HEK293 (cell line): ENCODE measurements around the gene EVC.

Experiments
- CTCF ChIA-PET: fragments of 350-600 bp; formaldehyde crosslinking; extraction: SDS; loops from one replicate; lab custom pipeline; 2021; ENCODE audit warnings: antibody characterized with exemption; lab: Yijun Ruan, JAX
- POLR2A ChIA-PET: fragments of 300-600 bp; formaldehyde crosslinking; extraction: SDS; loops from one replicate; lab custom pipeline; 2020; ENCODE audit warnings: antibody characterized with exemption, inconsistent platforms; lab: Yijun Ruan, JAX
- H3K27ac ChIP-seq: fragments of 200-500 bp; sonication (Bioruptor generic); 2 replicates; pipeline ENCODE4 v1.5.1; 2014; ENCODE audit warnings: low read depth, low read length, control low read depth, inconsistent platforms; ENCODE audit errors: extremely low read depth
- H3K36me3 ChIP-seq, 2 experiments: fragments of 200-500 bp in 1 of 2; sonication (Bioruptor generic) in 1 of 2; 1 replicate in 1 of 2; 2 replicates in 1 of 2; pipeline ENCODE4 v1.5.1; 2014 to 2017; ENCODE audit warnings: inconsistent platforms in 2 of 2, low read length in 2 of 2; ENCODE audit not compliant: control insufficient read depth in 2 of 2, insufficient read depth in 1 of 2
- H3K4me1 ChIP-seq: fragments of 200-500 bp; sonication (Bioruptor generic); 2 replicates; pipeline ENCODE4 v1.5.1; 2014; ENCODE audit warnings: mild to moderate bottlenecking, low read length, inconsistent platforms; ENCODE audit not compliant: control insufficient read depth, insufficient read depth
- H3K4me3 ChIP-seq: 2 replicates; pipeline ENCODE4 v1.5.1; 2011; ENCODE audit warnings: low read depth, mild to moderate bottlenecking, control low read depth, low read length, moderate library complexity
- H3K9me3 ChIP-seq: fragments of 200-500 bp; sonication (Bioruptor generic); 2 replicates; pipeline ENCODE4 v1.5.1; 2014; ENCODE audit warnings: low read depth, low read length, inconsistent platforms; ENCODE audit not compliant: control insufficient read depth, insufficient read depth
- CTCF ChIP-seq: fragments of 450-650 bp; formaldehyde crosslinking; IDR thresholded peaks from 2 replicates; pipeline ENCODE4 v1.5.1; 2016; ENCODE audit warnings: missing biosample characterization, missing genetic modification characterization
- GLIS1 ChIP-seq: fragments of 450-650 bp; formaldehyde crosslinking; IDR thresholded peaks from 2 replicates; pipeline ENCODE4 v1.5.1; 2016; ENCODE audit warnings: missing biosample characterization, missing genetic modification characterization
- GLIS2 ChIP-seq: fragments of 450-650 bp; formaldehyde crosslinking; IDR thresholded peaks from 2 replicates; pipeline ENCODE4 v1.5.1; 2016; ENCODE audit warnings: missing biosample characterization, missing genetic modification characterization
- OVOL3 ChIP-seq: fragments of 450-650 bp; formaldehyde crosslinking; IDR thresholded peaks from 2 replicates; pipeline ENCODE4 v1.5.1; 2016; ENCODE audit warnings: missing biosample characterization, missing genetic modification characterization
- PRDM10 ChIP-seq: fragments of 450-650 bp; formaldehyde crosslinking; IDR thresholded peaks from 2 replicates; pipeline ENCODE4 v1.5.1; 2016; ENCODE audit warnings: missing biosample characterization, missing genetic modification characterization
- ZBTB17 ChIP-seq: fragments of 450-650 bp; formaldehyde crosslinking; IDR thresholded peaks from 2 replicates; pipeline ENCODE4 v1.5.1; 2016; ENCODE audit warnings: missing biosample characterization, missing genetic modification characterization
- ZBTB20 ChIP-seq: fragments of 450-650 bp; formaldehyde crosslinking; IDR thresholded peaks from 2 replicates; pipeline ENCODE4 v1.5.1; 2016; ENCODE audit warnings: missing biosample characterization, missing genetic modification characterization
- ZBTB26 ChIP-seq: fragments of 450-650 bp; formaldehyde crosslinking; optimal IDR thresholded peaks from 2 replicates; pipeline ENCODE3; 2016; ENCODE audit warnings: missing biosample characterization, mild to moderate bottlenecking, missing genetic modification characterization
- ZBTB44 ChIP-seq: fragments of 450-650 bp; IDR thresholded peaks from 2 replicates; pipeline ENCODE4 v1.5.1; 2018; ENCODE audit warnings: missing biosample characterization, mild to moderate bottlenecking, missing genetic modification characterization
- ZIC2 ChIP-seq: fragments of 450-650 bp; formaldehyde crosslinking; IDR thresholded peaks from 2 replicates; pipeline ENCODE4 v1.5.1; 2016; ENCODE audit warnings: missing biosample characterization, missing genetic modification characterization
- ZNF311 ChIP-seq: fragments of 450-650 bp; formaldehyde crosslinking; IDR thresholded peaks from 2 replicates; pipeline ENCODE4 v1.5.1; 2017; ENCODE audit warnings: missing biosample characterization, missing genetic modification characterization, borderline replicate concordance
- ZNF335 ChIP-seq: fragments of 450-650 bp; formaldehyde crosslinking; conservative IDR thresholded peaks from 2 replicates; pipeline ENCODE4 v1.5.1; 2016; ENCODE audit warnings: missing biosample characterization, missing genetic modification characterization
- ZNF341 ChIP-seq: fragments of 450-650 bp; formaldehyde crosslinking; IDR thresholded peaks from 2 replicates; pipeline ENCODE4; 2016; ENCODE audit warnings: low read depth, missing biosample characterization, missing genetic modification characterization
- ZNF398 ChIP-seq: fragments of 450-650 bp; formaldehyde crosslinking; IDR thresholded peaks from 2 replicates; pipeline ENCODE4 v1.5.1; 2017; ENCODE audit warnings: missing biosample characterization, missing genetic modification characterization
- ZNF571 ChIP-seq: fragments of 450-650 bp; formaldehyde crosslinking; IDR thresholded peaks from 2 replicates; pipeline ENCODE4 v1.5.0; 2017; ENCODE audit warnings: missing biosample characterization, missing genetic modification characterization
- ZNF596 ChIP-seq: fragments of 450-650 bp; IDR thresholded peaks from 2 replicates; pipeline ENCODE4 v1.5.0; 2018; ENCODE audit warnings: missing biosample characterization, mild to moderate bottlenecking, missing genetic modification characterization, moderate library complexity
- ZNF600 ChIP-seq: fragments of 450-650 bp; formaldehyde crosslinking; IDR thresholded peaks from 2 replicates; pipeline ENCODE4 v1.5.1; 2016; ENCODE audit warnings: missing biosample characterization, missing genetic modification characterization
- ZNF843 ChIP-seq: fragments of 450-650 bp; formaldehyde crosslinking; IDR thresholded peaks from 2 replicates; pipeline ENCODE4 v1.5.1; 2016; ENCODE audit warnings: missing biosample characterization, missing genetic modification characterization

The EVC gene

GRCh38 chr4:5711479-5712184 lies 631 bp downstream of the EVC start:
- Histone ChIP-seq H3K27ac (peak overlapping the region; percentile 71; the same call in 1 of the 2 replicates), H3K9me3 (no peaks in the 10 kb centered on the region), H3K4me1 (no peaks in the 10 kb centered on the region), H3K36me3 (peaks cover 0 to 2% of the 10 kb centered on the region in 2 experiments; a peak in 1 of 3 replicates), H3K4me3 (peak overlapping the region; percentile 42)
- TF ChIP-seq GLIS2 (tag by site-specific recombination), result peak; percentile 26; the same call in 1 of the 2 replicates
- peak; percentile 89 for TF ChIP-seq ZNF335 (tag by site-specific recombination)
- no peak for TF ChIP-seq ZNF571 (tag by site-specific recombination)
- TF ChIP-seq ZBTB44 (tag by site-specific recombination), result no peak
- peak; percentile 23; the same call in 1 of the 2 replicates for TF ChIP-seq GLIS1 (tag by site-specific recombination)
- TF ChIP-seq ZBTB26, result peak; percentile 44
- 0 out of 2 replicates have a peak, but pooled peaks have one; percentile 34 for TF ChIP-seq ZBTB20 (tag by site-specific recombination)
- 0 out of 2 replicates have a peak, but pooled peaks have one; percentile 20 for TF ChIP-seq ZNF398 (tag by site-specific recombination)
- peak; percentile 78 for TF ChIP-seq ZBTB17 (tag by site-specific recombination)
- 0 out of 2 replicates have a peak, but pooled peaks have one; percentile 28 for TF ChIP-seq ZNF600 (tag by site-specific recombination)
- no peak for TF ChIP-seq ZNF843 (tag by site-specific recombination)
- TF ChIP-seq ZNF596 (tag by site-specific recombination), result no peak
- peak; percentile 33; the same call in 1 of the 2 replicates for TF ChIP-seq ZNF341
- no peak for TF ChIP-seq OVOL3 (tag by site-specific recombination)
- TF ChIP-seq CTCF (tag by site-specific recombination), result peak; percentile 30; the same call in 1 of the 2 replicates
- TF ChIP-seq ZNF311, result no peak
- 0 out of 2 replicates have a peak, but pooled peaks have one; percentile 11 for TF ChIP-seq PRDM10 (tag by site-specific recombination)
- peak; percentile 16; the same call in 1 of the 2 replicates for TF ChIP-seq ZIC2 (tag by site-specific recombination)
- ChIA-PET POLR2A (no interaction called here), CTCF (no interaction called here)
